Hematopoietic multipotent progenitor cell (in vitro differentiated cells): Measurements from ENCODE around the gene AP2A2. TPM values are rescaled to one million over a fixed set of nuclear protein-coding genes. Genes with fewer than 3 reads are reported as not detected.
"Not testable (repeated sequence)": the region's sequence is repeated elsewhere in the genome, so short reads cannot be mapped to it uniquely, and the experiment has no call there.

Experiments
- DNase-seq, 3 donors: peaks; one replicate each; pipeline ENCODE4 v3.0.0-alpha.2; 2011 to 2015; ENCODE audit warnings: low read depth in 2 of 3, low spot score in 2 of 3
- total RNA-seq: library from RNA; depleted of rRNA; stranded (reverse); fragments of >200 nt; gene quantifications from one replicate; pipeline ENCODE4 v1.2.3, GENCODE V29; 2012

The AP2A2 gene
- total RNA-seq, 1 donor, result 68.7 TPM

DNA sequence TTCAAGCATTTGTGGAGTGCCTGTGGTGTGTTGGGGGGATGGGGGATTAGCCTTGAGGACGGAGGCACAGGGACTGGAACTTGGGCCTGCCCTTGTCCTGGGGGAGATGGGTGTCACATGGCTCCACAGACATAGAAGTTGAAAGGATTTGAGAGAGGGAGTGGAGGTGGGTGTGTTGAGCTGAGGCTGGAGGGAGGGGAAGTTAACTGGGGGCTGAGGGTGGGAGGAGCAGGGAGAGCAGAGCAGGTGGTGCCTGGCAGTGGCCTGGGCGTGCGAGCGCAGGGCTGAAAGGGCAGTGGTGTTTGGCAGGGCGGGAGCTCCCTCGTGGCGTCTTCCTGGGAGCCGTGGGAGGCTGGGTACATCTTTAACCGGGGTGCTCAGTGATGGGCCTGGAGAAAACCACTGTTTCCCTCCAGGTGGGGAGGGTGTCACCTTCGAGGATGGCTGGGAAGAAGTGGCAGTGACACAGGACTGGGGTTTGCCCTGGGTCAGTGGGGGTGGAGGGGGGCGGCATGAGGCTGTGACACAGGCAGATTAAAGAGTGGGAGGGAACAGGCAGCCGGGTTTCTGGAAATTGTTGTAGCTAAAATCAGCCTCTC is 45.5 kb downstream of the AP2A2 start:
- DNase-seq, result peak in 1 of 3 donors; percentile 26

DNA sequence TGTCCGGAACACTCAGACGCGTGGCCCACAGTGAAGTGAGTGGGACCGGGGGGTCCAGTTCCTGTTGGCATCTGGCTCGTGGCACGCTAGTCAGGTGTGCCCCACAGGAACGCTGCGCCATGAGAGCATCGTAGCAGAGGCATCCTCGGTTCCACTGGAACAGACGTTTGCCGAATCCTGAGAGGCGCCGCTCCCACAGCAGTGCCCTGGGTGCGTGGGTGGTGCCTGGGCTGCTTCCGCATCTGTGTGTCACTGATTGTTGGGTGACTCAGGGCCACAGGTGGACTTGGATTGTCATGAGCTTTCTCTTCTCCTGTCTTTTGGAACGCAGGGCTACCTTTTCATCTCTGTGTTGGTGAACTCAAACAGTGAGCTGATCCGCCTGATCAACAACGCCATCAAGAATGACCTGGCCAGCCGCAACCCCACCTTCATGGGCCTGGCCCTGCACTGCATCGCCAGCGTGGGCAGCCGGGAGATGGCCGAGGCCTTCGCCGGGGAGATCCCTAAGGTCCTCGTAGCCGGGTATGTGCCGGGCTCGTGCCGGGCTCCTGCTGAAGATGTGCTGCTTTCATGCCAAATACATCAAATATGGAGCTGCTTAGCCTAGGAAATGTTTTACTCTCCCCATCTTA is 46.2 kb downstream of the AP2A2 start:
- DNase-seq, result no peak

DNA sequence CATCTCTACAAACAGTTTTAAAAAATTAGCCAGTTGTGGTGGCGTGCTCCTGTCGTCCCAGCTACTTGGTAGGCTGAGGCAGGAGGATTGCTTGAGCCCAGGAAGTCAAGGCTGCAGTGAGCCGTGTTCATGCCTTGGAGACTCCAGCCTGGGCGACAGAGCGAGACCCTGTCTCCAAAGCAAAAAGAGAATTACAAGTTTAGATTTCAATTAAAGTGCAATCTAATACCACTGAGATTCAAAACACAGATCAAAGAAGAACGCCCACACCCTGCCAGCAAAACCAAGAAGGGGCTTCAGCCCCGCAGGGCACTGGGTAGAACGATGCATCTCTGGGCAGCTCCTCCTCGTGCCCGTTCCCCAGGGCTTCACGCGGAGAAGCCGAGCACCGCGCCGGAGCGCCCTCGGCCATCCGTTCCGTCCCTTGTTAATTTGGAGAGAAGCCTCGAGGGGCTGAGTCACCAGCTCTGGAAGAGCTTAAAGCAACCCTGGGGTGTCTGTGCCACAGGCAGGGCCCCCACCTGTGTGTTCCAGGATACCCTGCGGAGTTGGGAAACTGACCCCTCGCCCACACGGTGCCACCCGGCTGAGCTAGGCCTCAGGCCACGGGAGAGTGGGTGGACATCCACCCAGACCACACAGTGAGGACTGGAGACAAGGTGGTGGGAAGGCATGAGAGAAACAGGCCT is 47.0 kb downstream of the AP2A2 start:
- no peak for DNase-seq

DNA sequence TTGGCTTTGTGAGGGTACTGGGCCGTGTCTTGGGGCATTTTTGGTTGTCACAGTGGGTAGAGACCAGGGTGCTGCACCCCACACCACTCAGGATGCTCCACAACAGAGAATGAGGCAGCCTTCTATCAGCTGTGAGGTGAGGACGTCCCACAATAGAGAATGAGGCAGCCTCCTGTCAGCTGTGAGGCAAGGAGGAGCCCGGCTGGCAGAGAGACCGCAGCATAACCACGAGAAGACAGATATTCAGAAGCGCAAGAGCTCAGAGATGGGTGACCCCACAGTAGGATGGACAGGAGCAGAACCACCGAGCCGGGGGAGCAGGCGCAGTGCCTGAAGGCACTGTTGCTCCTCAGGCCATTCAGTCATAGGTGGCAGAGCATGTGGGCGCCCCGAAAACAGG is 47.6 kb downstream of the AP2A2 start:
- DNase-seq, result no peak

DNA sequence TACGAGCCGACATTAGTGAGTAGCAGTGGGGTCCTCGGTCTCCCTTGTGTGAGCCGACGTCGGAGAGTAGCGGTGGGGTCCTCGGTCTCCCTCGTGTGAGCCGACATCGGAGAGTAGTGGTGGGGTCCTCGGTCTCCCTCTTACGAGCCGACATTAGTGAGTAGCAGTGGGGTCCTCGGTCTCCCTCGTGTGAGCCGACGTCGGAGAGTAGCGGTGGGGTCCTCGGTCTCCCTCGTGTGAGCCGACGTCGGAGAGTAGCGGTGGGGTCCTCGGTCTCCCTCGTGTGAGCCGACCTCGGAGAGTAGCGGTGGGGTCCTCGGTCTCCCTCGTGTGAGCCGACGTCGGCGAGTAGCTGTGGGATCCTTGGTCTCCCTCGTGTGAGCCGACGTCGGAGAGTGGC is 49.7 kb downstream of the AP2A2 start:
- not testable (repeated sequence) for DNase-seq

DNA sequence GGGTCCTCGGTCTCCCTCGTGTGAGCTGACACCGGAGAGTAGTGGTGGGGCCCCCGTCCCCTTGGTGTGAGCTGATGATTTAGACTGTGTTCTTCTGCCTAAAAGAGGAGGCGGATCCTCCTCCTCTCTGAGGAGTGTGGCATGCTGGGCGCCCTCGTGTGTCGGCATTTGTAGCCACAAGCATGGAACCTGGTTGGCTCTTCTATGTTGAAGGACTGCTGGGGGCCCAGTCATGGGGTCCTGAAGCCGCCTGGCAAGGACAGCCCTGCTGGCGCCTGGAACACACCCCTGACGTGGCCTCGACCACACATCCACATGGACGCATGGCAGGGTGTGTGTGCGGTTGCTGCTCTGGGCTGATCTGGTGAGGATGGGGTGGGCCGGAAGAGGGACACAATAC is 50.2 kb downstream of the AP2A2 start:
- DNase-seq, result peak in 2 of 3 donors; percentile 36 to 73

DNA sequence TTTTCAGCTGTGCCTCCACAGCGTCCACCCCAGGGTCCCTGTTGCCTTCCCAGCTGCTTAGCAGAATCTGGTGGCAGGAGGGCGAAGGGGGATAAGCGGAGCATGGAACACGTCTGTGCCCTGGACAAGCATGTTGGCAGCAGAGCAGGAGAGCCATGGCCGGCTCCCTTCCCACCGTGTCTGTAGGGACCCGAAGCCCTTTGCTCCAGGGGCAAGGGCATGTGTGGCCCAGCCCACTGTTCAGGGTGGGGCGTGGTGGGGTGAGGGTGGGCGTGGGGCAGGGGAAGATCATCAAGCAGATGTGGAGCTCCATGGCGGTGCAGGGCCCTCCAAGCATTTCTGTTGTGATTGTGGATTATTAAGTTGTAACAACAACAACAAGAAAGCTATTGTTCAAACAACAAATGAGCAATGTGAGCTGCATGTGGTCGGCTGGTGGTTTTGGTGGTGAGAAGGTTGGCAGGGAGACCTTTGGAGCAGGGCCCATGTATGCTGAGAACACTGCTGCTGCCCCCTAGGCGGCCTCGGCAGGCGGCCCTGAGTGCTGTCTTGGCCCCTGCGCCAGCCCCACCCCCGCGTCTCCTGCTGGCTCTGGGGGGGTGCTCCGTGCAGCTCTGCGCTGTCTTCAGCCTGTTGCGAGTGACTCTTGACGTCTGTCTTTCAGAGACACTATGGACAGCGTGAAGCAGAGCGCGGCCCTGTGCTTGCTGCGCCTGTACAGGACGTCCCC is 50.9 kb downstream of the AP2A2 start:
- peak in 2 of 3 donors; percentile 42 to 62 for DNase-seq

DNA sequence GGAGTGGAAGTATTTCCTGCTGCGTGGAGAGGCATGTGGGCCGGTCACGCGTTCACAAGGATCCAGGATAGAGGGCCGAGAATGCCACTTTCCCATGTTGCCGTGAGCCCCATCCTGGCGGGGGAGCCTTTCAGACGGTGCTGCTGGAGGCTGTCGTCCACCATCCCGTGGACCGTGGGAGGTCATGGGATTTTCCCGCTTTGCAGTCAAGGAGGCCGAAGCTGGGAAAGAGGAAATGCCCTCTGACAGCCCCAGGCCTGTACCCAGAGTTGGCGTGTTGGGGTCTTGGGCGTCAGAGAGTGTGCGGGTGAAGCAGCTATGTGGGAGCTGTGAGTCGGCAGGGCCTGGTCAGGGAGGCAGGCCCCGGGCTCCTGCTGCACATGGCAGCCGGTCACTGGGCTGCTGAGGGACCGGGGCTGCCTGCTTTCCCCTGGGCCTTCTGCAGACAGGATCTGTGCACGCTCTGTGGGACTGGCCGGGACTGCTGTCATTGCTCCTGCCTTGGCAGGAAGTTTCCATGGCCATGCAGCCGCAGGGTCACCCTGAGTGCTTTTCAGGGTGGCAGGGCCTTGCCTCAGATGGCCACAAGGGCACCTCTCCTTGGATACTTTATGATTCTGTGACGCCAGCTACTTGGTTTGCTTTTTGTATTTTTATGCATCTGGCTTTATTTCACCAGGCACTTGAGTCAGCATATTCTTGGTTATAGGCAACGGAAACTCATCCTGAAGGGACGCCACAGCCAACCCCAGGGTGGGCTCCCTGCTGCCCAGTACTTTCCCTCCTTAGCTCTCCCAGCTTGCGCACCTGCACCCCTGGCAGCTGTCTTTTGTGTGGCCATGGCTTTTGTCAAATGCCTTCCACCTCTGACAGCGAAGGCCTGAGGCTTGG is 52.4 kb downstream of the AP2A2 start:
- DNase-seq, result no peak

DNA sequence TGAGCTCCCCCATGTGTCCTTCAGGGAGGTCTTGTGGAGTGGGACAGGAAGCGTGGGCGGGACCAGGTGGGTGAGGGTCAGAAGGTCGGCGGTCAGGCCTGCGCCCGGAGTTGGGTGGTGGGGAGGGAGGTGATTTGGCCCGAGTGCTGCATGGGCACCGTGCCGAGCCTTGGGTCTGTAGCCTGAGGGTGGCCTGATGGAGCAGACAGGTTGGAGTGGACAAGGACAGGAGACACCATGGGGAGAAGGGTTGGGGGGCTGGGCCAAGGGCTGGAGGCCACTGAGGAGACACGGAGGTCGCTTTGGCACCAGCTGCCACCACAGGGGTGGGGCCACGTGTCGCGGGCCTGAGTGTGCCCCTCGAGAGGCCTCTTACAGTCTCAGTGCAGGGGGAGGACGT is 53.1 kb downstream of the AP2A2 start:
- no peak for DNase-seq

DNA sequence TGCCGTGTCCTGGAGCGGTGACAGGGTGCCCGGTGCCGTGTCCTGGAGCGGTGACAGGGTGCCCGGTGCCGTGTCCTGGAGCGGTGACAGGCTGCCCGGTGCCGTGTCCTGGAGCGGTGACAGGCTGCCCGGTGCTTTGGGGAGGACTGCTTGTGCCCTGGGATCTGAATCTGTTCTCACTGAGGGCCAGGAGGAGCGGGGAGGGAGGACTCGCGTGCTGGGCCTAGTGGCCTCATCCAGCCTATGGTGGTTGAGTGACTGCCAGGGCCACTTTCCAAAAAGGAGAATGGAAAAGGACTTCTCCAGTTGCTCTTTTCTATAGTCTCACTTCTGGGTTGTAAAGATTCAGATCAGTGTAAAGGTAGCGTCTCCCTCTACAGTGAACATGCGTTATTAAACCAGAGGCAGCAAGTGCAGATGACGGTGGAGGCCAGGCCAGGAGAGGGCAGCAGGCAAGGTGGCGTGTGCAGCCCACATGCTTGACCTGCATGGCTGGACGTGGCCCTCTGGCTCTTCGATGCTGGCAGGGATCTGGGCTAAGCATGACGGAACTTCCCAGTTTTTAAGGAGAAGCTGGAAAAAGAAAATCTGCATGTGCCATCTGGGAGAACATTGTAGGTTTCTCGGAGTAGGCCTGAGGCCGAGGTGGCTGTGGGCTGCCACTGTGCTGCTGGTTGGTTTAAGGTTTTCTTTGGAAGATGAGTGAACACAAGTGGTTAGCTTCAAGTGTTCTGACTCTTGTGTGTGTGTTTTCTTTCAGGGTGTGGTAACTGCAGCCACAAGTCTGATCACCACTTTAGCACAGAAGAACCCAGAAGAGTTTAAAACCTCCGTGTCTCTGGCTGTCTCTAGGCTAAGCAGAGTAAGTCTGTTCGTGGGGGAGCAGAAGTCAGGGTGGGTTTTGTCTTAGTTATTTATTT is 55.0 kb downstream of the AP2A2 start:
- no peak for DNase-seq

DNA sequence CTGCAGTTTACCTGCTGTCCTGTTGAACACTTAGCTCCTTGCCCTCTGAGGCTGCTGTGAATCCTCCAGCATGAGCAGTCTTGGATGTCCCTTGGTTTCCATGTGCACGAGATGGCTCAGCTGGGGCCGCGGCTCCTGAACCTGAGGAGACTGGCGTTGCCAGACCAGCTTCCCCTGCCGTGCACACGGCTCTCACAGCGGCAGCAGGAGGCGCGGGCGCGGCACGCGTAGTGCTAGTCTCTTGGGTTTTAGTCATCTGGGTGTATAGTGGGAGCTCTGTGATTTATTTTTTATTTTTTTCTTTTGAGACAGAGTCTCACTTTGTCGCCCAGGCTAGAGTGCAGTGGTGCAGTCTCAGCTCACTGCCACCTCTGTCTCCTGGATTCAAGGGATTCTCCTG is 56.1 kb downstream of the AP2A2 start:
- DNase-seq, result no peak

DNA sequence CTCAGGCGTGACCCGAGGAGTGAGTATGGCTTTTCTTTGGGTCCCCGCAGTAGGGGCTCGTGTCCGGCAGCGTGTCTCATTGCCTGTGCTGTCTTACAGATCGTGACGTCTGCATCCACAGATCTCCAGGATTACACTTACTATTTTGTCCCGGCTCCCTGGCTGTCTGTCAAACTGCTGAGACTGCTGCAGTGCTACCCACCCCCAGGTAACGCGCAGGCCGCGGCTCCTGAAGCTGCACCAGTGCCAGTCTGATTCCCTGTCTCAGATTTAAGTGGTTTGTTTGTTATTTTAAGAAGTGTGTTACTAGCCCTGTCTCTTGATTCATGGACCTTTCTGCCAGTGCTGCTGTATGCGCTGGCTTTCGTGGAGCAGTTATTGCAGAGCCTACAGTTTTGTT is 58.9 kb downstream of the AP2A2 start:
- DNase-seq, result no peak

DNA sequence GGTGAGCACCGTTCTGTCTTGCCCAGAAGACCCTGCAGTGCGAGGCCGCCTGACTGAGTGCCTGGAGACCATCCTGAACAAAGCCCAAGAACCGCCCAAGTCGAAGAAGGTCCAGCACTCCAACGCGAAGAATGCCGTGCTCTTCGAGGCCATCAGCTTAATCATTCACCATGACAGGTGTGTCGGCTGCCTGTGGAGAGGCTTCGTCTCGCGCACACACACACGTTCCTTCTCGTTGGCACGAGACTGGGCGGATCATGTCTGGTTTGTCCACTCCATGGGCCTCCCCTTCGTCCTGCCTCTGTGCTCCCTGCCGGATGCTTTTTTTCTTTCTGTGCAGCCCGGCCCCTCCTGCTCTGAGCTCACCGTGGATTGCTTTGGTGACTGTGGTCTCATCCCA is 59.7 kb downstream of the AP2A2 start:
- no peak for DNase-seq

DNA sequence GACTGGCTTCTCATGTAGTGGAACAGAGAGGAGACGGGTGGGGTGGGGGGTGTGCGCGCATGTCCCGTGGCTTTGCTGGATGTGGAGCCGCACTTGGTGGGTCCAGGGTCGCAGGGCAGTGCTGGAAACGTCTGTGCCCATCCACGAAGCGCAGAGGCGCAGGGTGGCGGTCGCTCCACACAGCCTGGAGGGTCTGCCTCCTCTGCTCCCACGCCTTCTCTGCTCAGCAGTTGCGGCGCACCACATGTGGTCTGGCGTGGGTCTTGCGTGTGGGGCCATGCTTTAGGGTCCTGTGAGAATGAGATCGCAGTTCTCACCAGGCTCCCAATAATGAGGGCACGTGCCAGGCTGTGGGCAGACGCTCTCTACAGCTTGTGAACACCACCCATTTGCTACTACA is 60.2 kb downstream of the AP2A2 start:
- DNase-seq, result no peak

DNA sequence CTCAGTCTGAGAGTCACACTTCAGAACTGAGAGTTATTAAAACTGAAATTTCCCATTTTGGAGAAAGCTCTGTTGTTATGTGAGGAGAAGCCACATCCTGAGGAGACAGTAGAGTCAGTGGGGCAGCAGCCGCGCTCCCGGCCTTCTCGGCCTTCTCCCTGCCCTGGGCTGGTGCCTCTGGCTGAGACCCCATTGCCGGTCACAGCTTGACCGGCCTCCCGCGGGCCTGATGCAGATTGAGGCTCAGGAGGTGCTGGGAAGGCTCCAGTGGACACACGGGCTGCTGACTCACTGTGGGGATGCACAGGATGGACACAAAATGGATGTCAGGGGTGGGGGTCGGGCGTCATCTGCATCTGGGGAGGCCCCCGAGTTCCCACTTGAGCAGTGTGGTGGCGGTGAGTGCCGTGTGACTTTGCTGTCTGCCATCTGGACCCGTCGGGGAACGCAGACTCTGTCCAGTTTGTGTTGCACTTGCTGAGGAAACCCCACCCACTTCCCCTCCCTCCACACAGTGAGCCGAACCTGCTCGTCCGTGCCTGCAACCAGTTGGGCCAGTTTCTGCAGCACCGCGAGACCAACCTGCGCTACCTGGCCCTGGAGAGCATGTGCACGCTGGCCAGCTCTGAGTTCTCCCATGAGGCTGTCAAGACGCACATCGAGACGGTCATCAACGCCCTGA is 60.7 kb downstream of the AP2A2 start:
- DNase-seq, result no peak

DNA sequence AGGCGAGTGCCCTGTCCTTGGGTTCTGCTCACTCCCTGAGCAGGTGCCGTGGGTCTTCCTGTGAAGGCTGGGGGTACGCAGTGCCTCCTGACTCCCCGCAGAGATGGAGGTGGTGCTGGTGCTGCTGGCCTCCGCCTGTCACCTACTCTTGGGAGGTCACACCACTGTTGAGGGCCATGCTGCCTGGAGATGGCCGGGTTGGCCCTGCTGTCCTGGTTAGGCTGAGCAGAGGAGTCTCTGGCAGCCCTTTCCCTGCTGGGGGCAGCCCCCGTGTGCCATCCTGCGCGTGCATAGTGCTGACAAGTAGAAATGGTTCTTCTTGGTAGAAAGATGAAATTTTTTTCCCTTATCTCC is 61.3 kb downstream of the AP2A2 start:
- DNase-seq, result no peak

DNA sequence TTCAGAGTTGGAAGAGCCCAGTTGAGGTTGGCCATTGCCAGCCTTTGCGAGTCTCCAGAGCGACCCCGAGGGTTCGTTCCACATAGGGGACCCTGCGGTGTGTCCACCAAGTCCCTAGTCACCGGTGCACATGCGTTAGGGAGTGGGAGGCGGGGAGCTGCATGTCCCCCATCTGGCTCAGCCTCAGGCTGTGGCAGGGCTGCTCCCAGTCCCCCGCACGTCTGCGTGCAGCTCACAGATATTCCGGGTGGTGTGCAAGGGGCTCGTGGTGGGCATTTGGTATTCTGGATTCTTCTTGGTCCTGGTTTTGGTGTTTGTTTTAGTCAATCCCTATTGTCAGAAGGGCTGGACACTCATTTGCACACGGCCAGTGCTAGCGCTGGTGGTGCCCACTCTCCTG is 62.0 kb downstream of the AP2A2 start:
- DNase-seq, result no peak

DNA sequence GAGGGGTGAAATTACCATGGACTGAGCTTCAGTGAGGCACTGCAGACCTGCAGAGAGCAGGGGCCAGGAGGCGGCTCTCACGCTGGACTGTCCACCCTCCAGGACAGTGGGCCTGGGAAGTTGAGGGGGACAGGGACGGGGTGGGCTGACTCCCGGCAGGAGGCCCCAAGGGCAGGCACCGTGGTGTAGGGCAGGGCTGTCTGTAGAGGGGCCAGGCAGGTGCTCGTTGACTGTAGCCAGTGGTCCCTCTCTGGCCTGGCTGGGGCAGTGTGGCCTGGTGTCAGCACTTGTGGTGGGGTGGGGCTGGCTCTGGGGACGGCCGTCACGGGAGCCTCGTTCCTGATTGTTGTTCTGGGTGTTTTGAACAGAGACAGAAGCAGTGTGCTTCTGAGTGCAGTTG is 64.4 kb downstream of the AP2A2 start:
- no peak for DNase-seq

DNA sequence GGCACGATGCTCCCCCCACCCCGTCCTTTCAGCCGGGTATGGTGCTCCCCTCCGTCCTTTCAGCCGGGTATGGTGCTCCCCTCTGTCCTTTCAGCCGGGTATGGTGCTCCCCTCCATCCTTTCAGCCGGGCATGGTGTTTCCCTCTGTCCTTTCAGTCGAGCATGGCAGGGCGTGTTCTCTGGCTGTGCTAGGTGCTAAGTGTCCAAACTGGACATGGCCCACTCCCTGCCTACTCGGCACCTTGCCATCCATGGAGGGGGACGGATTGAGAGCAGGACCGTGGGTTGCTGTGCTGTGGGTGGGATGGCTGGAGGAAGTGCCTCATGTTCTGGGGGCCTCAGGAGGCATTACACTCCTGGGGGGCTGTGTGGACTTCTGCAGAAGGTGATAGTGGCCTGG is 65.4 kb downstream of the AP2A2 start:
- no peak for DNase-seq
